OCI-LY3 (cell line): ENCODE results near the gene C10orf90.

Experiments
- CTCF ChIP-seq: fragments of 200-600, 300-600 bp; sonication (generic); IDR thresholded peaks from 2 replicates; pipeline ENCODE4 v1.5.1; 2014; ENCODE audit warnings: antibody characterized with exemption, low read length, low read depth
- EZH2phosphoT487 ChIP-seq: fragments of 200-600 bp; shearing (Covaris generic); IDR thresholded peaks from 2 replicates; pipeline ENCODE4 v1.6.1; 2018; ENCODE audit warnings: antibody characterized with exemption, mixed run types, low read depth

- TF ChIP-seq CTCF (no peak), EZH2phosphoT487 (no peak)
Measured at GRCh38 chr10:126583552-126584200, 86.8 kb downstream of the C10orf90 start.
